SH-SY5Y (cell line): ENCODE results near the gene PCYOX1L.

Experiments used
- GATA2 ChIP-seq: IDR thresholded peaks from 2 replicates; pipeline ENCODE4 v1.6.1; 2011; ENCODE audit warnings: mild to moderate bottlenecking, low read depth, low read length
- GATA3 ChIP-seq: IDR thresholded peaks from 2 replicates; pipeline ENCODE4 v1.6.1; 2011; ENCODE audit warnings: low read depth, mild to moderate bottlenecking, low read length, moderate library complexity

- no peak for TF ChIP-seq GATA2
- TF ChIP-seq GATA3: no peak
These were observed 21.4 kb downstream of the PCYOX1L start, which contains the start of gene IL17B for GRCh38 chr5:149379177-149379761.
